Measurements from ENCODE around the gene ZNF236.

Gene ZNF236

GRCh38 chr18:76915456-76915855, 93.1 kb downstream of the ZNF236 start:
- H3K4me3 ChIP-seq (ENCODE audit: low read depth, low read length), result no peak overlapping the region
- DNase-seq (ENCODE audit: low read depth), result no peak
- no peak for TF ChIP-seq CTCF (IDR thresholded peaks at IDR 0.05; ENCODE audit: low read depth, low read length, missing control alignments)

GRCh38 chr18:76920974-76921373, 98.6 kb downstream of the ZNF236 start:
- no peak overlapping the region for H3K4me3 ChIP-seq (ENCODE audit: low read depth, low read length)
- DNase-seq (ENCODE audit: low read depth), result no peak
- no peak for TF ChIP-seq CTCF (IDR thresholded peaks at IDR 0.05; ENCODE audit: low read depth, low read length, missing control alignments)

- DNase-seq (ENCODE audit: low read depth), result peak; percentile 46
- TF ChIP-seq CTCF (IDR thresholded peaks at IDR 0.05; ENCODE audit: low read depth, low read length, missing control alignments), result peak; percentile 87
- no peak overlapping the region for H3K4me3 ChIP-seq (ENCODE audit: low read depth, low read length)
Measured at GRCh38 chr18:76922107-76922506, 99.8 kb downstream of the ZNF236 start.

- no peak for DNase-seq (ENCODE audit: low read depth)
- H3K4me3 ChIP-seq (ENCODE audit: low read depth, low read length), result no peak overlapping the region
- TF ChIP-seq CTCF (IDR thresholded peaks at IDR 0.05; ENCODE audit: low read depth, low read length, missing control alignments), result peak; percentile 69
Measured at GRCh38 chr18:76923485-76924085, 101.2 kb downstream of the ZNF236 start.

- H3K4me3 ChIP-seq (ENCODE audit: low read depth, low read length), result no peak overlapping the region
- DNase-seq (ENCODE audit: low read depth), result no peak
- no peak for TF ChIP-seq CTCF (IDR thresholded peaks at IDR 0.05; ENCODE audit: low read depth, low read length, missing control alignments)
Measured at GRCh38 chr18:76925501-76925900, 103.1 kb downstream of the ZNF236 start.

- TF ChIP-seq CTCF (IDR thresholded peaks at IDR 0.05; ENCODE audit: low read depth, low read length, missing control alignments), result no peak
- no peak for DNase-seq (ENCODE audit: low read depth)
- H3K4me3 ChIP-seq (ENCODE audit: low read depth, low read length), result no peak overlapping the region
Measured at GRCh38 chr18:76927223-76927725, 104.9 kb downstream of the ZNF236 start.

Measured in GM12864 (cell line).